Upper lobe of right lung (tissue), 1 donor: ENCODE data around the gene HSD17B1. TPM values are rescaled to one million over a fixed set of nuclear protein-coding genes. Genes with fewer than 3 reads are reported as not detected.
"Not testable (repeated sequence)": the region's sequence is repeated elsewhere in the genome, so short reads cannot be mapped to it uniquely, and the experiment has no call there.

Experiments
- ATAC-seq: fragments of 200-7000 bp; cut with Tn5 transposase; one replicate; pipeline ENCODE4 v1.9.1; 2020; ENCODE audit warnings: mild to moderate bottlenecking, moderate library complexity
- DNase-seq: peaks from one replicate; pipeline ENCODE4 v3.0.0-alpha.2; 2020
- H3K27ac ChIP-seq: fragments of 200-600 bp; one replicate; pipeline ENCODE4 v1.8.0; 2022
- H3K27me3 ChIP-seq: fragments of 200-600 bp; one replicate; pipeline ENCODE4 v1.8.0; 2022; ENCODE audit warnings: mild to moderate bottlenecking
- H3K36me3 ChIP-seq: fragments of 200-600 bp; one replicate; pipeline ENCODE4 v1.8.0; 2022
- H3K4me1 ChIP-seq: fragments of 200-600 bp; one replicate; pipeline ENCODE4 v1.8.0; 2022
- H3K4me3 ChIP-seq: fragments of 200-600 bp; one replicate; pipeline ENCODE4 v1.8.0; 2022; ENCODE audit warnings: mild to moderate bottlenecking
- H3K9me3 ChIP-seq: fragments of 200-600 bp; one replicate; pipeline ENCODE4 v1.8.0; 2022
- CTCF ChIP-seq: fragments of 200-600 bp; IDR thresholded peaks from one replicate; pipeline ENCODE4 v1.8.0; 2022; ENCODE audit warnings: antibody characterized with exemption
- intact Hi-C: fragments of 100-400 bp; cut with DNase I; formaldehyde crosslinking; loops from one replicate; pipeline ENCODE4 v1.11.0; 2022
- long read RNA-seq: library from polyadenylated mRNA; unstranded; transcript quantifications from one replicate; pipeline ENCODE4 v2.0.0, GENCODE V29; 2021
- total RNA-seq: library from RNA; stranded (reverse); fragmentation: NEBNext Ultra II Directional; extraction: Animal tissue kit (Norgen Biotek cat#: 25700); gene quantifications from one replicate; pipeline ENCODE4 v1.2.1, GENCODE V29; 2021
- donor health status: DM: no; HTN: yes; CAD: no; lungs with severe emphysema.

HSD17B1 gene
- 1.4 TPM for total RNA-seq
- long read RNA-seq, full-length matches to known transcripts = 1 of 1 reads
- long read RNA-seq, partial matches to known transcripts = 0 of 1 reads
- long read RNA-seq, other reads (novel, unspliced or antisense) = 0 of 1 reads

GRCh38 chr17:42552736-42553135, at the start of gene HSD17B1:
Gene HSD17B1, plus strand, starts transcription at chr17:42552923. Its CDS starts 11 bp downstream, at chr17:42552934.
- ATAC-seq, H3K27me3 ChIP-seq, H3K36me3 ChIP-seq, DNase-seq, intact Hi-C loops, H3K9me3 ChIP-seq: not testable (repeated sequence)
- H3K4me1 ChIP-seq = peaks cover 20% of the 10 kb centered on the region
- H3K4me3 ChIP-seq = peak within 1 kb of the TSS; percentile 89
- H3K27ac ChIP-seq = peak within 1 kb of the TSS; percentile 92

- Histone ChIP-seq H3K27me3 (no peaks in the 10 kb centered on the region), H3K4me1 (no peaks in the 10 kb centered on the region), H3K27ac (no peak overlapping the region), H3K9me3 (no peaks in the 10 kb centered on the region), H3K36me3 (peaks cover 98% of the 10 kb centered on the region), H3K4me3 (no peak overlapping the region)
- intact Hi-C loops = no loop called here
- DNase-seq (no peak), ATAC-seq (no peak)
- TF ChIP-seq CTCF = no peak
Observed at GRCh38 chr17:42502926-42503325, 49.8 kb upstream of the HSD17B1 start.

- DNase-seq (peak; percentile 21), ATAC-seq (no peak)
- no peak for TF ChIP-seq CTCF
- Histone ChIP-seq H3K27ac (no peak overlapping the region), H3K36me3 (peaks cover 85% of the 10 kb centered on the region), H3K27me3 (no peaks in the 10 kb centered on the region), H3K4me1 (peaks cover 7% of the 10 kb centered on the region), H3K4me3 (no peak overlapping the region), H3K9me3 (no peaks in the 10 kb centered on the region)
- intact Hi-C loops = no loop called here
Observed at GRCh38 chr17:42507671-42508070, 45.1 kb upstream of the HSD17B1 start.

GRCh38 chr17:42508426-42509165, 44.1 kb upstream of the HSD17B1 start:
- no peak for ATAC-seq
- peak; percentile 5 for DNase-seq
- H3K4me1 ChIP-seq = peaks cover 9% of the 10 kb centered on the region
- H3K4me3 ChIP-seq = no peak overlapping the region
- H3K27ac ChIP-seq = no peak overlapping the region
- intact Hi-C loops = no loop called here
- TF ChIP-seq CTCF = no peak
- no peaks in the 10 kb centered on the region for H3K9me3 ChIP-seq
- H3K27me3 ChIP-seq = no peaks in the 10 kb centered on the region
- peaks cover 76% of the 10 kb centered on the region for H3K36me3 ChIP-seq

- Histone ChIP-seq H3K36me3 (peaks cover 76% of the 10 kb centered on the region), H3K27me3 (no peaks in the 10 kb centered on the region), H3K4me3 (no peak overlapping the region), H3K27ac (no peak overlapping the region), H3K9me3 (no peaks in the 10 kb centered on the region), H3K4me1 (peaks cover 9% of the 10 kb centered on the region)
- ATAC-seq = no peak
- intact Hi-C loops = no loop called here
- no peak for DNase-seq
- TF ChIP-seq CTCF = no peak
Observed at GRCh38 chr17:42509409-42509808, 43.3 kb upstream of the HSD17B1 start.

- no peaks in the 10 kb centered on the region for H3K9me3 ChIP-seq
- no peak for DNase-seq
- no peaks in the 10 kb centered on the region for H3K27me3 ChIP-seq
- H3K36me3 ChIP-seq = peaks cover 76% of the 10 kb centered on the region
- no peak for ATAC-seq
- H3K4me1 ChIP-seq = peaks cover 9% of the 10 kb centered on the region
- TF ChIP-seq CTCF = no peak
- H3K4me3 ChIP-seq = no peak overlapping the region
- no peak overlapping the region for H3K27ac ChIP-seq
- intact Hi-C loops = loop anchor here (5.0 to 10.0 kb wide), 2 partner anchors 83 to 205 kb away; no protein-coding TSS in a partner anchor
Observed at GRCh38 chr17:42509841-42510240, 42.9 kb upstream of the HSD17B1 start.
